MM.1S (cell line): Measurements from ENCODE around the gene FLNC.

Experiments used
- EZH2 ChIP-seq: fragments of 300-600 bp; sonication (generic); optimal IDR thresholded peaks from 2 replicates; pipeline ENCODE3; 2017; ENCODE audit warnings: low read depth, mild to moderate bottlenecking, antibody characterized with exemption, low read length, mixed read lengths
- TF ChIP-seq, protein P1 (sequence below): fragments of 300-600 bp; sonication (generic); IDR thresholded peaks from 2 replicates; pipeline ENCODE4 v1.5.1; 2016; ENCODE audit warnings: antibody characterized with exemption, low read length, mixed read lengths

DNA sequence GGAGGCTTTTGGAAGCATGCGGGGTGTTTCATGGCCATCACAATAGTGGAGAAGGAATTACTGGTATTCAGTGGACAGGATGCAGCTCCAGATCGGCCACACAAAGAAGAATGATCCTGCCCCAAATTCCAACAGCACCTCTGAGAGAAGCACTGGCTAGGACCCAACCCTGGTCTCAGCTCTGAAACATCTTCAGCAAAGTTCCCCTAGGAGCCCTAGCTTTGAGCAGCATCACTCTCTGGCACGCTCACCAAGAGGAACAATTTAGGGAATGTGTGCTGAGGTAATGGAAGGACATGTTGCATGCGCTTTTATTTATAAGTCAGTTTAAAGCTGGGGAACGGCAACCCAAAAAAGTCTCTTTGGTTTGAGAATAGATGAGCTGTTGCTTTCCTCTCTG is 49.1 kb upstream of the FLNC start:
- TF ChIP-seq, protein P1, sequence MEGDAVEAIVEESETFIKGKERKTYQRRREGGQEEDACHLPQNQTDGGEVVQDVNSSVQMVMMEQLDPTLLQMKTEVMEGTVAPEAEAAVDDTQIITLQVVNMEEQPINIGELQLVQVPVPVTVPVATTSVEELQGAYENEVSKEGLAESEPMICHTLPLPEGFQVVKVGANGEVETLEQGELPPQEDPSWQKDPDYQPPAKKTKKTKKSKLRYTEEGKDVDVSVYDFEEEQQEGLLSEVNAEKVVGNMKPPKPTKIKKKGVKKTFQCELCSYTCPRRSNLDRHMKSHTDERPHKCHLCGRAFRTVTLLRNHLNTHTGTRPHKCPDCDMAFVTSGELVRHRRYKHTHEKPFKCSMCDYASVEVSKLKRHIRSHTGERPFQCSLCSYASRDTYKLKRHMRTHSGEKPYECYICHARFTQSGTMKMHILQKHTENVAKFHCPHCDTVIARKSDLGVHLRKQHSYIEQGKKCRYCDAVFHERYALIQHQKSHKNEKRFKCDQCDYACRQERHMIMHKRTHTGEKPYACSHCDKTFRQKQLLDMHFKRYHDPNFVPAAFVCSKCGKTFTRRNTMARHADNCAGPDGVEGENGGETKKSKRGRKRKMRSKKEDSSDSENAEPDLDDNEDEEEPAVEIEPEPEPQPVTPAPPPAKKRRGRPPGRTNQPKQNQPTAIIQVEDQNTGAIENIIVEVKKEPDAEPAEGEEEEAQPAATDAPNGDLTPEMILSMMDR, result no peak
- TF ChIP-seq EZH2, result no peak
